ENCODE data around the gene MED12L. TPM values are rescaled to one million over a fixed set of nuclear protein-coding genes. Genes with fewer than 3 reads are reported as not detected.
A peak's percentile ranks its signal among the peaks of the same experiment; 100 is the strongest.

MED12L gene
- total RNA-seq, 6 donors from 2014 or later: 0.27 to 1.5 (median 0.31) TPM; not detected in 2

DNA sequence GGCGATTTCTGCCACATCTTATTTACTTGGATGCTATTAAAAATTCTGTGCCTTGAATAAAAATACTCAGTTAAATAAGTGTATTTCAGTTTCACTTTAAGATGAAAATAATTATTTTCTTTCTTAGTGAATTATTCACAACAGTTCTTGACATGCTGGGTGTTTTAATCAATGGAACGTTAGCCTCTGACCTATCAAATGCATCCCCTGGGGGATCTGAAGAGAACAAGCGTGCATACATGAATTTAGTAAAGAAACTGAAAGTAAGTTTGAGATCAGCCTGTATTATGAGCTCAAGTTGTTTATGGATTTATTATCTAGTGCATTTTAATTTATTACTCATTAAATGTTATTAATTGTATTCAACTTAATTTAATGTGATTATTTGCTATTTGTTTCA, 298.5 kb downstream of the MED12L start:
- DNase-seq: no peak
- WGBS, 2 donors: 64 to 68% methylated on average over 3 of the region's 3 CpGs
- peak overlapping the region in 3 of 4 donors; percentile 5 to 22 (median 15) for H3K4me3 ChIP-seq
- H3K27me3 ChIP-seq: no peaks in the 10 kb centered on the region
- H3K36me3 ChIP-seq: no peaks in the 10 kb centered on the region
- peaks cover 0 to 4% (median 0%) of the 10 kb centered on the region in 4 donors for H3K4me1 ChIP-seq
- no peak for ATAC-seq (ENCODE audit: low FRiP score in 2 of 2)
- no peaks in the 10 kb centered on the region for H3K9me3 ChIP-seq
- TF ChIP-seq POLR2A (IDR thresholded peaks at IDR 0.05): no peak
- TF ChIP-seq, protein P1, sequence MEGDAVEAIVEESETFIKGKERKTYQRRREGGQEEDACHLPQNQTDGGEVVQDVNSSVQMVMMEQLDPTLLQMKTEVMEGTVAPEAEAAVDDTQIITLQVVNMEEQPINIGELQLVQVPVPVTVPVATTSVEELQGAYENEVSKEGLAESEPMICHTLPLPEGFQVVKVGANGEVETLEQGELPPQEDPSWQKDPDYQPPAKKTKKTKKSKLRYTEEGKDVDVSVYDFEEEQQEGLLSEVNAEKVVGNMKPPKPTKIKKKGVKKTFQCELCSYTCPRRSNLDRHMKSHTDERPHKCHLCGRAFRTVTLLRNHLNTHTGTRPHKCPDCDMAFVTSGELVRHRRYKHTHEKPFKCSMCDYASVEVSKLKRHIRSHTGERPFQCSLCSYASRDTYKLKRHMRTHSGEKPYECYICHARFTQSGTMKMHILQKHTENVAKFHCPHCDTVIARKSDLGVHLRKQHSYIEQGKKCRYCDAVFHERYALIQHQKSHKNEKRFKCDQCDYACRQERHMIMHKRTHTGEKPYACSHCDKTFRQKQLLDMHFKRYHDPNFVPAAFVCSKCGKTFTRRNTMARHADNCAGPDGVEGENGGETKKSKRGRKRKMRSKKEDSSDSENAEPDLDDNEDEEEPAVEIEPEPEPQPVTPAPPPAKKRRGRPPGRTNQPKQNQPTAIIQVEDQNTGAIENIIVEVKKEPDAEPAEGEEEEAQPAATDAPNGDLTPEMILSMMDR (IDR thresholded peaks at IDR 0.05): no peak
- no peak for TF ChIP-seq EP300 (IDR thresholded peaks at IDR 0.05)
- TF ChIP-seq POLR2AphosphoS5 (IDR thresholded peaks at IDR 0.05): no peak
- H3K27ac ChIP-seq: no peak overlapping the region

DNA sequence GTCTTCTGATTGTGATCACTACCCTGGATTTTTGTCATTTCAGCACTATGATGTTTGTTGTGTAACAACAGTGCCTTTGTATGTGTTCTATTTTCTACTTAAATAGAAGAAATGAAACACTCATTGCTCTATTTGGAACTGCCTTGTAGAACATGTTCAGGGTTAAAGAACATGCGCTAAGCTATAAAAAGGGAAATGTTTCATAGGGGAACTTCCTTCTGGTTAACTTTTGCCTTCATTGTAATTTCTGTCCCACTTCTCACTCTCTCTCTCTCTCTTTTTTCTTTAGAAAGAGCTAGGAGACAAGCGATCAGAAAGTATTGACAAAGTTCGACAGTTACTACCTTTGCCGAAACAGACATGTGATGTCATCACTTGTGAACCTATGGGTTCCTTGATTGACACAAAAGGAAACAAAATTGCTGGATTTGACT, 299.3 kb downstream of the MED12L start, which contains the start of gene P2RY12:
Gene P2RY12 (minus strand): TSS at position 13 of the 434 bp plus-strand sequence. CDS start 45,908 bp downstream, outside the sequence.
- no peak within 1 kb of the TSS for H3K27ac ChIP-seq
- no peaks in the 10 kb centered on the region for H3K9me3 ChIP-seq
- ATAC-seq (ENCODE audit: low FRiP score in 2 of 2) (peak in 1 of 2 donors; percentile 75), DNase-seq (no peak)
- TF ChIP-seq, protein P1 (IDR thresholded peaks at IDR 0.05): no peak
- TF ChIP-seq EP300 (IDR thresholded peaks at IDR 0.05): peak in 1 of 4 donors; percentile 7
- H3K4me3 ChIP-seq: peak within 1 kb of the TSS in 3 of 4 donors; percentile 5 to 22 (median 15)
- WGBS, 2 donors: 60 to 77% methylated on average over 4 of the region's 4 CpGs
- H3K4me1 ChIP-seq: peaks cover 0 to 4% (median 0%) of the 10 kb centered on the region in 4 donors
- H3K27me3 ChIP-seq: no peaks in the 10 kb centered on the region
- H3K36me3 ChIP-seq: no peaks in the 10 kb centered on the region

DNA sequence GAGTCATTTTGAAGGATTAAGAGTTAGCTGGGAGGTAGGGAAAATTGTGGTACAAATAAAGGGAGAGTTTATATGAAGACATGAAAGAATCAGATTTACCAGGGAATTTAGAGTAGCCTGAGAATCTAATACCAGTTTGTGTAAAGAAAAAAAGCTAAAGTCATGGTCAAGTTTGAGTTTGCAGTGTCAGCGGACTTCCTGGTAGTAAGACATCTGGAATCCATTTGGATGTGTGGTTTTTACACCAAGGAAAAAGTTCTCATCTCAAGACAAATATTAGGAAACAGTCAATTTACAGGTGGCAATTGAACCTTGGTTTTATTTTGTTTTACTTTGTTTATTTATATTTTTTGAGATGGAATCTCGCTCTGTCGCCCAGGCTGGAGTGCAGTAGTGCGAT, 300.6 kb downstream of the MED12L start:
- Histone ChIP-seq H3K4me1 (peaks cover 0 to 4% (median 0%) of the 10 kb centered on the region in 4 donors), H3K36me3 (no peaks in the 10 kb centered on the region), H3K27ac (peak overlapping the region in 1 of 4 donors; percentile 6), H3K4me3 (no peak overlapping the region), H3K27me3 (no peaks in the 10 kb centered on the region), H3K9me3 (no peaks in the 10 kb centered on the region)
- ATAC-seq (ENCODE audit: low FRiP score in 2 of 2): no peak
- TF ChIP-seq POLR2A (IDR thresholded peaks at IDR 0.05) (no peak), POLR2AphosphoS5 (IDR thresholded peaks at IDR 0.05) (no peak), EP300 (IDR thresholded peaks at IDR 0.05) (no peak)
- TF ChIP-seq, protein P1 (IDR thresholded peaks at IDR 0.05): no peak
- 88 to 94% methylated on average over 4 of the region's 4 CpGs for WGBS, 2 donors
- DNase-seq: no peak

DNA sequence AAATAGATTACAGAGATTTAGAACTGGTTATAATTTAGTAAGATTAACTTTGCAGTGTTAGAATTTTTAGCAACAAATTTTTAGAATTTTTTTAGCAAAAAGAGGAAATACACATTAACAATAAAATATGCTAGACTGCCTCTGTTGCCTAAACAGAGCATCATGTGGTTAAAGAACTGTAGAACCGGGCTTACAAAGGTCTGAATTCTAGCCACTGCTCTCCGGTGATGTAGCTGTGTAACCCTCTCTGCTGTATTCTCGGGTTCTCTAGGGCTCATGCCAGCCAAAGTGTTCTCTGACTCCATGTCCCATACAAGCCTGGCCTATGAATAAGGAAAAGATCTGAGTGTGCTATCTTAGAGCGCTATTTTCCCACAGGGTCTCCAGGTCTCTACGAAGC, 302.0 kb downstream of the MED12L start:
- Histone ChIP-seq H3K36me3 (no peaks in the 10 kb centered on the region), H3K27me3 (no peaks in the 10 kb centered on the region), H3K27ac (no peak overlapping the region), H3K9me3 (no peaks in the 10 kb centered on the region), H3K4me1 (peaks cover 0 to 2% (median 0%) of the 10 kb centered on the region in 4 donors), H3K4me3 (no peak overlapping the region)
- peak in 1 of 2 donors; percentile 28 for ATAC-seq (ENCODE audit: low FRiP score in 2 of 2)
- 70 to 78% methylated on average over 5 of the region's 5 CpGs for WGBS, 2 donors
- DNase-seq: no peak
- TF ChIP-seq EP300 (IDR thresholded peaks at IDR 0.05) (no peak), POLR2A (IDR thresholded peaks at IDR 0.05) (no peak), POLR2AphosphoS5 (IDR thresholded peaks at IDR 0.05) (no peak)
- TF ChIP-seq, protein P1 (IDR thresholded peaks at IDR 0.05): no peak

DNA sequence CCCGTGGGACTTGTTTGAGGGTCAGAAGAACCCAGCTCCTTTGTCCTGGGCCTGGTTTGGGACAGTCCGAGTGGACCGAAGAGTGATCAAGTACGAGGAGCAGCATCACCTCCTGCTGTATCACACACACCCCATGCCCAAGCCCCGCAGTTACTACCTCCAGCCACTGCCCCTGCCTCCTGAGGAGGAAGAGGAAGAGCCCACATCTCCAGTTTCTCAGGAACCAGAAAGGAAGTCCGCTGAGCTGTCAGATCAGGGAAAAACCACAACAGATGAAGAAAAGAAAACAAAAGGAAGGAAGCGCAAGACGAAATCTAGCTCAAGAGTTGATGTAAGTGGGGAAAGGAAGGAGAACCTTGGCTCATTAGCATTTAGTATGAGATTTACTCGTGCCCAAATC, 302.4 kb downstream of the MED12L start:
- TF ChIP-seq POLR2AphosphoS5 (IDR thresholded peaks at IDR 0.05) (no peak), POLR2A (IDR thresholded peaks at IDR 0.05) (no peak), EP300 (IDR thresholded peaks at IDR 0.05) (no peak)
- TF ChIP-seq, protein P1 (IDR thresholded peaks at IDR 0.05): no peak
- Histone ChIP-seq H3K36me3 (no peaks in the 10 kb centered on the region), H3K27me3 (no peaks in the 10 kb centered on the region), H3K4me3 (no peak overlapping the region), H3K4me1 (no peaks in the 10 kb centered on the region), H3K9me3 (no peaks in the 10 kb centered on the region), H3K27ac (no peak overlapping the region)
- peak in 1 of 2 donors; percentile 25 for DNase-seq
- peak in 1 of 2 donors; percentile 39 for ATAC-seq (ENCODE audit: low FRiP score in 2 of 2)
- 65 to 67% methylated on average over 5 to 9 of the region's 9 CpGs for WGBS, 2 donors

Measured in upper lobe of left lung (tissue), 6 donors.